GM21717 (cell line): Measurements from ENCODE around the gene NTRK2.

Experiments
- ATAC-seq: cut with Tn5 transposase; IDR thresholded peaks from one replicate; pipeline ENCODE4 v1.9.1; 2021; ENCODE audit warnings: mild to moderate bottlenecking, moderate library complexity; ENCODE audit not compliant: unreplicated experiment

The NTRK2 gene

GRCh38 chr9:84778570-84778969 is 109.0 kb downstream of the NTRK2 start:
- ATAC-seq = no peak

- ATAC-seq = no peak
These were observed 110.4 kb downstream of the NTRK2 start for GRCh38 chr9:84779883-84780282.

- peak; percentile 60 for ATAC-seq
These were observed 110.9 kb downstream of the NTRK2 start for GRCh38 chr9:84780385-84780784.

- no peak for ATAC-seq
These were observed 111.9 kb downstream of the NTRK2 start for GRCh38 chr9:84781458-84781857.

- ATAC-seq = no peak
These were observed 112.7 kb downstream of the NTRK2 start for GRCh38 chr9:84781931-84782866.

GRCh38 chr9:84785792-84786547 is 116.4 kb downstream of the NTRK2 start:
- no peak for ATAC-seq

- ATAC-seq = no peak
These were observed 119.4 kb downstream of the NTRK2 start for GRCh38 chr9:84788803-84789462.

- ATAC-seq = no peak
These were observed 119.9 kb downstream of the NTRK2 start for GRCh38 chr9:84789463-84789830.

GRCh38 chr9:84791643-84792042 is 122.1 kb downstream of the NTRK2 start:
- ATAC-seq = no peak

- ATAC-seq = no peak
These were observed 123.7 kb downstream of the NTRK2 start for GRCh38 chr9:84793251-84793650.

GRCh38 chr9:84794981-84795637 is 125.6 kb downstream of the NTRK2 start:
- ATAC-seq = no peak

GRCh38 chr9:84796404-84796803 is 126.9 kb downstream of the NTRK2 start:
- no peak for ATAC-seq

GRCh38 chr9:84799251-84799650 is 129.7 kb downstream of the NTRK2 start:
- no peak for ATAC-seq

- no peak for ATAC-seq
These were observed 135.6 kb downstream of the NTRK2 start for GRCh38 chr9:84804951-84805694.

- ATAC-seq = no peak
These were observed 137.9 kb downstream of the NTRK2 start for GRCh38 chr9:84807431-84807830.

GRCh38 chr9:84807870-84808390 is 138.4 kb downstream of the NTRK2 start:
- ATAC-seq = no peak

GRCh38 chr9:84808416-84808815 is 138.9 kb downstream of the NTRK2 start:
- ATAC-seq = no peak

GRCh38 chr9:84811072-84811750 is 141.7 kb downstream of the NTRK2 start:
- no peak for ATAC-seq

GRCh38 chr9:84811751-84812074 is 142.2 kb downstream of the NTRK2 start:
- ATAC-seq = no peak

- ATAC-seq = no peak
These were observed 142.8 kb downstream of the NTRK2 start for GRCh38 chr9:84812355-84812754.
